ENCODE measurements around the gene ASB1.

The ASB1 gene

DNA sequence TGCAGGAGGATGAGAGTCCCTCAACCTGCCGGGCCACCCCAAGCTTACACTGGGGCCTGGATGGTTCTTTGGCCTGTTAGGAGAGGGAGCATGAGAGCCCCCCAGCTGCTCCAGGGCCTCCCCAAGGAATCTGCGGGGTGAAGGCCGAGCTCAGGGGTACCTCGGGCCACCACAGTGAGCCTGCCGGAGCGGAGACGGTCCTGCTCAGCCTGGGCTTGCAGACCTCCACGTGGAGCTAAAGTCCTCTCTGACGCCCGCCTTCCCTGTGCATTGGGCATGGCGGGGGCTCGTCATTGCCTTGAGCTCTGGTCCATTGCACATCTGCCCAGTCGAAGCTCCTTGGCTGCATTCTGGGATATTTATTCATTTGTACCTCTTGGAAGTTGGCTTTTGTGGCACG, 62.7 kb downstream of the ASB1 start:
- no peaks in the 10 kb centered on the region for H3K27me3 Mint-ChIP-seq
- DNase-seq = no peak
- H3K36me3 Mint-ChIP-seq (ENCODE audit: low read depth) = no peaks in the 10 kb centered on the region
- no peak overlapping the region for H3K4me3 Mint-ChIP-seq
- H3K27ac Mint-ChIP-seq = no peak overlapping the region
- H3K4me1 Mint-ChIP-seq (ENCODE audit: low read depth) = peaks cover 19% of the 10 kb centered on the region
- no peaks in the 10 kb centered on the region for H3K9me3 Mint-ChIP-seq

DNA sequence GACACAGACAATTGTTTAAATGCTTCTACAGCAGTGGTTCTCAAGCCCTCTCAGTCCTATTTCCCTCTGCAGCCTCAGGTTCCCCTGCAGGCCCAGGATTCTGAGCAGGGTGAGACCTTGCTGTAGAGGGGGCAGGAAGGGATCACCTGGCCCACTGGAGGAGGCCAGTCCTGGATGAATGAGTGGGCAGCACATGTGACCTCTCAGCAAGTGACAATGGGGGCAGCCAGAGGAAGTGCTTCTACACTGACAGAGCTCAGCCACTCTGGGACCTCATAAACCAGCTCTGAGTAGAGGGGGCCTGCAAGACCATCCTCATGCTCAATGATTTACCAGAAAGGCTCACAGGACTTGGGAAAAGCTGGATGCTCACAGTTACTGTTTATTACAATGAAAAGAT, 63.2 kb downstream of the ASB1 start:
- H3K36me3 Mint-ChIP-seq (ENCODE audit: low read depth) = no peaks in the 10 kb centered on the region
- H3K4me3 Mint-ChIP-seq = no peak overlapping the region
- no peaks in the 10 kb centered on the region for H3K9me3 Mint-ChIP-seq
- no peaks in the 10 kb centered on the region for H3K27me3 Mint-ChIP-seq
- H3K4me1 Mint-ChIP-seq (ENCODE audit: low read depth) = peaks cover 24% of the 10 kb centered on the region
- DNase-seq = no peak
- no peak overlapping the region for H3K27ac Mint-ChIP-seq

DNA sequence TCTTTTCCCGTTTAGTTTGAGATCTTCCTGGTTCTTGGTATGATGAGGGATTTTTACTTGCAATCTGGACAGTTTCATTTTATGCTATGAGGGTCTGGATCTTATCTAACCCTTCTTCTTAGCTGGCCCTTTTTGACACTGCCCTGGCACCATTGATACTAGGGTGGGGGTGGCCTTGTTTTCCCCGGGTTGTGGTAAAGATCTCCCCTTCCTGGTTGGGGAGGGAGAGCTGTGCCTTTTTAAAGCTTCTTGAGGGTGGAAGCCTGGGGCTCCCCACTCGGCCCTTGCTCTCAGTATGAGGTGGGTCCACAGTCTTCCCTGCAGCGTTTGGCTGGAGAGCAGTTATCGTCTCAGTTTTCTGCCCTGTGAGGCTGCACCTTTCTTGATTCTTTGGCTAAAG, 66.1 kb downstream of the ASB1 start:
- DNase-seq = no peak
- Mint-ChIP-seq H3K27ac (no peak overlapping the region), H3K27me3 (no peaks in the 10 kb centered on the region), H3K4me3 (no peak overlapping the region), H3K4me1 (ENCODE audit: low read depth) (peaks cover 31% of the 10 kb centered on the region), H3K36me3 (ENCODE audit: low read depth) (no peaks in the 10 kb centered on the region), H3K9me3 (no peaks in the 10 kb centered on the region)

DNA sequence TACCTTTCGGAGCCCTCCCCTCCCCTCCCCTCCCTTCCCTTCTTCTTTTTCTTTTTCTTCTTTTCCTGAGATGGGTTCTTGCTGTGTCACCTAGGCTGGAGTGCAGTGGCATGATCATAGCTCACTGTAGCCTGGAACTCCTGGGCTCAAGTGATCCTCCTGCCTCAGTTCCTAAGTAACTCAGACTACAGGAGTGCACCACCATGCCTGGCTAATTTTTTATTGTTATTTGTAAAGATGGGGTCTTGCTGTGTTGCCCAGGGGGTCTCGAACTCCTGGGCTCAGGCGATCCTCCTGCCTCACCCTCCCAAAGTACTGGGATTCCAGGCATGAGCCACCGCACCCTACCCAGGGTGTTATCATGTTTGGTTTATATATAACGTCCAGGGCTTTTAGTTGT, 66.7 kb downstream of the ASB1 start:
- H3K4me3 Mint-ChIP-seq = no peak overlapping the region
- H3K27ac Mint-ChIP-seq = no peak overlapping the region

DNA sequence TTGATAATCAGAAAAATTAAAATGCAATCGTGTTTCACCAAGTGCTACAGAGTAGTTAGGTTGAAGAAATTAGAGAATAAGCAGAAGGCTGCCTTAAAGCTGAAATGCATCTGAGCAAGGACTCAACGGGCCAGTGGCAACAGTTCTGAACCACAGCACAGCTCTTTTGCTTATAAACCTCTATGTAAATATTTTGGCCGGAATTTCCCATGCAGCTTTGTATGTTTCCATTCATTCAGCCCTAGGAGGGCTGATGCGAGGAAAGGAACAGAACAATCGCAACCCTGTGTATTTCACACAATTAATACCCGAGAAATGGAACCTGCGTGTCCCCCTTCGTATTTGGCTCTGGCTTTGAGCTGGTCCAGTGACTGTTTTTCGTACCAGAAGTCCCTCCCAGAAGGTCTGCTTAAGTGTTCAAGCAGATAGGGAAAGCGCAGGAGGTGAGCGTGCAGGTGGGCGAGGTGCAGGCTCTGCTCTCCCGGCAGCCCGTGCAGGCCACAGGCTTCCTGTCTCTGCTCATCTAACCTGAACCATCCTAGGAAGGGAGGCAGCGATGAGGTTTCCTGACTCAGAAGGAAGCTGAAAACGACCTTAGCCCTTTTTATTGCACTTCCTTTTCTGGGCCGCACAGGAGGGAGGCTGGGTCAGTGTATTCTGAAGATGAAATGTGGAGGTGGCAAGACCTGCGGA, 67.3 kb downstream of the ASB1 start:
- Mint-ChIP-seq H3K4me3 (peak overlapping the region; percentile 15), H3K9me3 (no peaks in the 10 kb centered on the region), H3K27me3 (no peaks in the 10 kb centered on the region), H3K36me3 (ENCODE audit: low read depth) (no peaks in the 10 kb centered on the region), H3K27ac (peak overlapping the region; percentile 81), H3K4me1 (ENCODE audit: low read depth) (peaks cover 31% of the 10 kb centered on the region)
- DNase-seq = peak; percentile 56

More for the DNA sequence above, 66.7 kb downstream of the ASB1 start:
- no peaks in the 10 kb centered on the region for H3K36me3 Mint-ChIP-seq (ENCODE audit: low read depth)
- H3K27me3 Mint-ChIP-seq = no peaks in the 10 kb centered on the region
- DNase-seq = no peak
- H3K4me1 Mint-ChIP-seq (ENCODE audit: low read depth) = peaks cover 31% of the 10 kb centered on the region
- no peaks in the 10 kb centered on the region for H3K9me3 Mint-ChIP-seq

DNA sequence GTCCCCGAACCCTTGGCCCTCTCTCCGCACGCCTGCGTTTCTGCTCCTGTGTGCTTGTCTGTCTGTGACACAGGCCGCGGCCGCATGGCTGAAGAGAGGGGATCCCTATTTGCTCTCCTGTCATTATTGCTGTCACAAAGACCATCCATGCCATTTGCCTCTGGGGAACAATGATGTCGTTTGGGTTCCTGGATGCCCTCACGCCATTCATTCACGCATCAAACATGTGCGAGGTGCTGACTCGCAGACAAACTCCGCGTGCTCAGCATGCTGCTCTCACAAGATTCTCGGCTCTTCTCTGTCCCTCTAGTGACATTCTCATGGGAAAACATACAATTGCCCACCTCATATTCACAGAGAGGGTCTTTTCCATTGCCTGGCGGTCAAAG, 67.8 kb downstream of the ASB1 start:
- peak overlapping the region; percentile 81 for H3K27ac Mint-ChIP-seq
- peak overlapping the region; percentile 15 for H3K4me3 Mint-ChIP-seq
- DNase-seq = no peak
- peaks cover 31% of the 10 kb centered on the region for H3K4me1 Mint-ChIP-seq (ENCODE audit: low read depth)
- no peaks in the 10 kb centered on the region for H3K9me3 Mint-ChIP-seq
- H3K27me3 Mint-ChIP-seq = no peaks in the 10 kb centered on the region
- no peaks in the 10 kb centered on the region for H3K36me3 Mint-ChIP-seq (ENCODE audit: low read depth)

DNA sequence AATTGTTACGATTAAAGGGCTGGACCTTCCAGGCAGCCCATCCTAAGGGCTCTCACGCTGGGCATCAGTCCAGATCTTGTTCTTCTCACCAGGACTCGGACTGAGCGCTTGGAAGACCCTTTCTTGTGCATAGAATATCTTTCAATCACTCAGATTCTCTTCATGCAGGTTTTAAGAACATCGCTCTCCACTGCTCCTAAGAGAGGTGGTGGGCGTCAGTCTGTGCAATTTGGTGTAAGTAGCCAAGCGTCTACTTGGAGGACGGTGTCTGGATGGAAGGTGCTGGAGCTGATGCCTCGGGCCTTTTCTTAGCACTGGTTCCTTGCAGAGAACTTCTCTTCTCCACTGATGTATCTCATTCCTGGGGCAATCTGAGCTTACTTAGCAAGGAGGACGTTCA, 68.7 kb downstream of the ASB1 start:
- no peaks in the 10 kb centered on the region for H3K27me3 Mint-ChIP-seq
- H3K9me3 Mint-ChIP-seq = no peaks in the 10 kb centered on the region
- H3K4me3 Mint-ChIP-seq = no peak overlapping the region
- DNase-seq = no peak
- no peaks in the 10 kb centered on the region for H3K36me3 Mint-ChIP-seq (ENCODE audit: low read depth)
- peaks cover 31% of the 10 kb centered on the region for H3K4me1 Mint-ChIP-seq (ENCODE audit: low read depth)
- H3K27ac Mint-ChIP-seq = peak overlapping the region; percentile 23

DNA sequence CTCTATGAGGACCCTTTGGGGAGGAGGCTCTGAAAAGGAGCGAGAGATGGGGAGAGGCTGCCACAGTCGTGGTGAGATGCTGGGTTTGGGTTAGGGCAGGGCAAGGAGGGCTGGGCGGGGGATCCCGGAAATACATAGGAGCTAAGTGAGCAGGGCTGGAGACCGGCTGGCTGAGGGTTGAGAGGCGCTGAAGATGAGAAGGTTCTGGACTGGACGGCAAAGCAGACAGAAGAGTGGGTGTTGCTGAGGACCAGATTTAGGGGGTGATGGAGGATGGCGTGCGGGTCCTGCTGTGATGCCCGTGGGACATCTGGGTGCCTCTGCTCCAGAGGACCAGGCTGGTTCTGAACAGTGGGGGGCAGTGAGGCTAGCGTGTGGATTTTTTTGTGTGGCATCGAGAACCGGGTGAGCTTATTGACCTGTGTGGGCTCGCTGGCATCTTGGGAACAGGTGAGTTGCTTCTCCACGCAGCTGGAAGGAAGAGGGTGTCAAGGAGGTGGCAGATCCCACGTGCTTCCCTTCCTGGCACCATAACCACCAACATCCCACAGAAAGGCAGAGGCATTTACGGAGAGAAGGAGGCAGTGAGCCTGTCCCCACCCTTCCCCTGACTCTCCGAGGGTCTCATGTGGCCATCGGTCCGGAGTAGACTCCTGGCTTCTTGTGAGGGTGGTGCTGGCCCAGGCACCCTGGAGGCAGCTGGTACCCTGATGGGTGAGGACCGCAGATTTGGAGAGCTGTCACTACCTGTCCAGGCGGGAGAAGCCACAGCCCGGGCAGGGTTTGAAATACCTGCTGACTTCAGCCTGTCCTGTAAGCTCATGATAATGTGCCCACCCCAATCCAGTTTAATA, 70.3 kb downstream of the ASB1 start:
- no peaks in the 10 kb centered on the region for H3K9me3 Mint-ChIP-seq
- DNase-seq = no peak
- no peaks in the 10 kb centered on the region for H3K36me3 Mint-ChIP-seq (ENCODE audit: low read depth)
- no peaks in the 10 kb centered on the region for H3K27me3 Mint-ChIP-seq
- no peak overlapping the region for H3K27ac Mint-ChIP-seq
- no peak overlapping the region for H3K4me3 Mint-ChIP-seq
- peaks cover 31% of the 10 kb centered on the region for H3K4me1 Mint-ChIP-seq (ENCODE audit: low read depth)

DNA sequence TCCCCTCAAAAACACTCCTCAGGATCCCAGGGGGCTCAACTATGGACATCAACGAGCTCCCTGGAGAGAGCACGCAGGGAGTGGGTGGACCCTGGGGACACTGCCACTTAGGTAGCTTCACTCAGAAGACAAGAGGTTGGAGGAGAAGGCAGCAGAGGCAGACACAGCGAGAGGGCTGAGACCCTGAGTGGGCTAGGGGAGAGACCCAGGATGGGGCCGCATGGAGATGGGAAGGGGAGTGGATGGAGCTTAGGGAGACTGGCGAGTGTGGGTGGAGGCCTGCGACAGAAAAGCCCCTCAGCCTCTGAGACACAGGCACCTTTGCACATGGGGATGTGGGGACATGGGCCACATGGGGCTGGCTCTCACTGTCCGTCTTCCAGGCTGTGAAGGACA, 70.9 kb downstream of the ASB1 start:
- Mint-ChIP-seq H3K36me3 (ENCODE audit: low read depth) (no peaks in the 10 kb centered on the region), H3K4me1 (ENCODE audit: low read depth) (peaks cover 30% of the 10 kb centered on the region), H3K27ac (no peak overlapping the region), H3K27me3 (no peaks in the 10 kb centered on the region), H3K9me3 (no peaks in the 10 kb centered on the region), H3K4me3 (no peak overlapping the region)
- no peak for DNase-seq

DNA sequence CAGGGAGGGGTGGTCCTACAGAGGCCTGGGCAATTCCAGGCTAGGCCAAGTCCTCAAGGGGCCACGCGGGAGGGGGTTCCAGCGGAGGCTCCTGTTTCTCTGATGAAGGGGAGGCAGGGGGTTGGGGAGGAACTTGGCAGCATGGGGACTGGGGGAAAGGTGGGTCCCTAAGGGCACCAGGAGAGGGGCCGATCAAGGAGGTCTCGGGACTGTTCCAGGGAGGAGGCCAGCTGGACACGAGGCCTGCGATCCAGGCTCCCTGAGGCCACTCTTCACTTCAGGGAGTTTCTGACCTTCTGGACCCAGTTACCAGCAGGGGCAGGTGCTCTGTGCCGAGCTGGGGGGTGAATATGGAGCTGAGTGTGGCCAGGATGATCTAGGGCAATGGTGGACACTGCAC, 71.5 kb downstream of the ASB1 start:
- H3K9me3 Mint-ChIP-seq = no peaks in the 10 kb centered on the region
- no peaks in the 10 kb centered on the region for H3K27me3 Mint-ChIP-seq
- H3K36me3 Mint-ChIP-seq (ENCODE audit: low read depth) = no peaks in the 10 kb centered on the region
- H3K4me1 Mint-ChIP-seq (ENCODE audit: low read depth) = peaks cover 24% of the 10 kb centered on the region
- no peak for DNase-seq
- H3K27ac Mint-ChIP-seq = no peak overlapping the region
- H3K4me3 Mint-ChIP-seq = no peak overlapping the region

DNA sequence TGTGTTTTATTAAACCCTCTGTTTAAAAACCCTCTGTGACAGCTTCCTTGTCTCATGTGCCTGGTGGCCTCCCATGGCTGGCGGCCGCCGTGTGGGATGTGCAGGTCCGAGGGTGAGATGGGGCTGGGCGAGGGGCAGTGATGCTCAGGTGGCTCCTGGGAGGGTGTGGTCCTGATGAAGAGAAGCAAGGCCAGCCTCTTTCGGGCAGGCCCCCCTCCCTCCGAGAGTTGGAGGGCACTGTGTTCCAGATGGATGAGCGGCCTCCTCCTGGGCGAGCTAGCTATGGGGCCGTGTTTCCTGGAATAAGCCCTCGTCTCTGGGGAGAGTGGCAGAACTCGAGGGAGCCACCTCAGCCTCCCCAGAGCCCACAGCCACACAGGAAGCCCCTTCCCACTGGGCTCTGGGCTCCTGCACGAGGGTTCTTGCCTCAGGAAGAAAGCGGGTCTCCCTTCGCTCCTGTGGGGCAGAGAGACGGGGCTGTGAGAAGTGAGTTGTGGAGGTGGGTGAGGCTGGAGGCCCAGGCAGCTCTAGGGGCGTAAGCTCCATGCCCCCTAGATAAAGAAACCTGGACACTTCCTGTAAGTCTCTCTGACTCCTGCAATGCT, 72.1 kb downstream of the ASB1 start:
- Mint-ChIP-seq H3K27ac (no peak overlapping the region), H3K4me3 (no peak overlapping the region), H3K4me1 (ENCODE audit: low read depth) (peaks cover 18% of the 10 kb centered on the region), H3K9me3 (no peaks in the 10 kb centered on the region), H3K27me3 (no peaks in the 10 kb centered on the region), H3K36me3 (ENCODE audit: low read depth) (no peaks in the 10 kb centered on the region)
- DNase-seq = no peak

DNA sequence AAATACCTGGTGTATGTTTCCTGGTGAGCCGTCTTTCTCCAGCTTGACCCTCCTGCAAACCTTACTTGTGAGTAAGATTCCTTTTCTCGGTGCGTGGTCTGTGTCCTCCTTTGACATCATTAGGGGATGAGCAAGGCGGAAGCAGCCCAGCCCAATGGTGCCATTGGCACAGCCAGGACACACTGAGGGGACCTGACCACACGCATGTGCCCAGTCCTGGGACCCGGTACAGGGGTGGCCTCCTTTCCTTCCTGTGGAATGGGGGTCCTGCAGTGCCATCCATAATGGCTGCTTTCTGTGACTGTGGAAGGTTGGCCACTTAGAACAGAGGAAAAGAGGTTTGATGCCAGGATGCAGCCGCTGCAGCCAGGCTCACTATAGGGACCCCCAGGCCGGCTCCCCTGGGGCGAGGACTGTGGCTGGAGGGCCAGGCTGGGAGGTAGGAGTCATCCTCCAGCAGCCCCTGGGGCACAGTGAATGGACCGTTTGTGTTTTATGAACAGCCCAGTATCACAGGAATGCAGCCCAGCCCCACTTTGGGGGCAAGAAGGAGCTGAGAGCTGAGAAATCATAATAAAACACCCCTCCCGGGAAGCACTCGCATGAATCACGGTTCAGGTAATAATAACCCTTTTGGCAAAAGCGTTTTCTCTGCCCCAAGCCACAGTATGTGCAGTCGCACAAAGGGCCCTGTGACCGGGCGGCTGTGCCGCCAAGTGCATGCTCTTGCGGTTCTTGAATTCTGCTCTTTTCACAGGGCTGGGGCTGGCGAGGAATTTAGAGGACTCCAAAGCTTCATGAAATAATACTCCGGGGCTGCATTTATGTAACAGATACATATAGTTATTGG, 73.2 kb downstream of the ASB1 start:
- Mint-ChIP-seq H3K4me3 (no peak overlapping the region), H3K36me3 (ENCODE audit: low read depth) (no peaks in the 10 kb centered on the region), H3K9me3 (no peaks in the 10 kb centered on the region), H3K27me3 (no peaks in the 10 kb centered on the region), H3K4me1 (ENCODE audit: low read depth) (peaks cover 7% of the 10 kb centered on the region), H3K27ac (no peak overlapping the region)
- DNase-seq = no peak

DNA sequence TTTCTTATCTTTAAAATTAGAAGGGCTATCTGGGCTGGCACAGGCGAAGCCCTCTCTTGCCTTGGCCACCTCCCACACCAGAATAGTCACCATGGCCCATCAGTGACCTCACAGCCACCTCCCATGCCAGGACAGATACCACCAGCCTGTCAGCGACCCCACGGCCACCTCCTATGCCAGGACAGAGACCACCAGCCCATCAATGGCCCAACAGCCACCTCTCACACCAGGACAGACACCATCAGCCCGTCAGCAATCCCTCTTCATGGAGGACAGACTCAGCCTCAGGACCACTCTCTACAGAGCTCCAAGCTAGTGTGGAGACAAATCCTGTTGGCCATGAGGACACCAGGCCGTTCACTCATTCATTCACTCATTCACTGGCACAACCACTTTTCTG, 74.6 kb downstream of the ASB1 start:
- Mint-ChIP-seq H3K27ac (no peak overlapping the region), H3K4me1 (ENCODE audit: low read depth) (no peaks in the 10 kb centered on the region), H3K27me3 (no peaks in the 10 kb centered on the region), H3K36me3 (ENCODE audit: low read depth) (no peaks in the 10 kb centered on the region), H3K4me3 (no peak overlapping the region), H3K9me3 (no peaks in the 10 kb centered on the region)
- no peak for DNase-seq

Data from activated T-cell treated with anti-CD3 and anti-CD28 coated beads, Interleukin-2, amount 50 U/mL, for 24 hours (primary cell).